ENCODE results near the gene LDLRAD4. TPM values are rescaled to one million over a fixed set of nuclear protein-coding genes. Genes with fewer than 3 reads are reported as not detected.

LDLRAD4 gene
- total and polyA plus RNA-seq, 2 experiments from 2014 or later, result 0.73 to 1.9 TPM

- TF ChIP-seq CREB1 (CRISPR knock-in tag; IDR thresholded peaks at IDR 0.05; ENCODE audit: low read depth) (no peak), EZH2phosphoT487 (IDR thresholded peaks at IDR 0.05; ENCODE audit: unreplicated experiment) (no peak), NANOG (IDR thresholded peaks at IDR 0.05; ENCODE audit: borderline replicate concordance) (no peak), REST (IDR thresholded peaks at IDR 0.05; ENCODE audit: unreplicated experiment) (no peak), JUNB (IDR thresholded peaks at IDR 0.05; ENCODE audit: unreplicated experiment) (no peak)
Measured at GRCh38 chr18:13401404-13401803, 182.8 kb downstream of the LDLRAD4 start (continued).

GRCh38 chr18:13401826-13402225, 183.3 kb downstream of the LDLRAD4 start:
- ATAC-seq (no peak), DNase-seq (ENCODE audit: low spot score) (no peak)
- Histone ChIP-seq H3K27me3 (ENCODE audit: insufficient read depth) (no peaks in the 10 kb centered on the region), H3K9me2 (ENCODE audit: insufficient read depth) (no peaks in the 10 kb centered on the region), H3K4me2 (no peak overlapping the region), H2AFZ (0 out of 2 replicates have a peak overlapping the region, but pooled peaks have one; percentile 10), H3K4me3 (no peak overlapping the region), H4K20me1 (replicated peaks; ENCODE audit: insufficient read depth) (no peaks in the 10 kb centered on the region), H3K27ac (ENCODE audit: low read depth) (no peak overlapping the region), H3F3A (replicated peaks; ENCODE audit: low read depth) (no peaks in the 10 kb centered on the region), H3K4me1 (ENCODE audit: insufficient read depth) (no peaks in the 10 kb centered on the region), H3K36me3 (ENCODE audit: insufficient read depth) (no peaks in the 10 kb centered on the region), H3K79me2 (replicated peaks; ENCODE audit: insufficient read depth) (no peaks in the 10 kb centered on the region)
- no peak overlapping the region for H3K4me3 Mint-ChIP-seq
- H3K27me3 Mint-ChIP-seq (ENCODE audit: insufficient read depth, low read depth, poor library complexity), result peaks cover 7% of the 10 kb centered on the region
- no peaks in the 10 kb centered on the region; the same call in 2 of the 3 replicates for H3K4me1 Mint-ChIP-seq
- H3K36me3 Mint-ChIP-seq (ENCODE audit: low read depth), result no peaks in the 10 kb centered on the region
- H3K27ac Mint-ChIP-seq, result no peak overlapping the region
- H3K9me3 Mint-ChIP-seq, result no peaks in the 10 kb centered on the region
- TF ChIP-seq ZNF462 (CRISPR knock-in tag; IDR thresholded peaks at IDR 0.05), result no peak
- no peak for TF ChIP-seq STAT1 (IDR thresholded peaks at IDR 0.05; ENCODE audit: unreplicated experiment)
- TF ChIP-seq ETS1 (IDR thresholded peaks at IDR 0.05), result no peak
- TF ChIP-seq ZNF114 (CRISPR knock-in tag; IDR thresholded peaks at IDR 0.05), result no peak
- no peak for TF ChIP-seq EZH2 (IDR thresholded peaks at IDR 0.05; ENCODE audit: low read depth, unreplicated experiment)
- no peak for TF ChIP-seq REST (IDR thresholded peaks at IDR 0.05; ENCODE audit: unreplicated experiment)
- no peak for TF ChIP-seq CREB1 (CRISPR knock-in tag; IDR thresholded peaks at IDR 0.05; ENCODE audit: low read depth)
- no peak for TF ChIP-seq ZNF331 (CRISPR knock-in tag; IDR thresholded peaks at IDR 0.05; ENCODE audit: low read depth)
- TF ChIP-seq EZH2phosphoT487 (IDR thresholded peaks at IDR 0.05; ENCODE audit: unreplicated experiment), result no peak
- TF ChIP-seq JUNB (IDR thresholded peaks at IDR 0.05; ENCODE audit: unreplicated experiment), result no peak

All from GM23338 (cell line).